Natural killer cell (primary cell): ENCODE data around the gene APOBEC3A. TPM values are rescaled to one million over a fixed set of nuclear protein-coding genes. Genes with fewer than 3 reads are reported as not detected.

Source experiments
- ATAC-seq, 3 donors: fragments of 150-1000 bp in 2 of 3; fragments of 200-7000 bp in 1 of 3; cut with Tn5 transposase; 1 replicate in 1 of 3; 2 replicates in 2 of 3; pipeline ENCODE4 v1.10.0; 2021; ENCODE audit warnings: mild to moderate bottlenecking in 2 of 3, moderate library complexity in 2 of 3
- DNase-seq, 2 donors: peaks; one replicate each; pipeline versions ENCODE4 v3.0.0 to v3.0.0-alpha.2; 2013 to 2021; ENCODE audit warnings: mixed read lengths in 1 of 2
- H3K27ac ChIP-seq: one replicate; pipeline ENCODE4 v1.5.1; 2013; ENCODE audit warnings: mild to moderate bottlenecking, low read length
- H3K27me3 ChIP-seq: one replicate; pipeline ENCODE4 v1.6.1; 2013; ENCODE audit warnings: low read length; ENCODE audit not compliant: control insufficient read depth, insufficient read depth
- H3K36me3 ChIP-seq: one replicate; pipeline ENCODE4 v1.6.1; 2013; ENCODE audit warnings: low read length; ENCODE audit not compliant: control insufficient read depth, insufficient read depth
- H3K4me1 ChIP-seq: one replicate; pipeline ENCODE4 v1.6.1; 2013; ENCODE audit warnings: low read length; ENCODE audit not compliant: control insufficient read depth, insufficient read depth
- H3K4me3 ChIP-seq: one replicate; pipeline ENCODE4 v1.5.1; 2013; ENCODE audit warnings: low read length
- H3K9me3 ChIP-seq: one replicate; pipeline ENCODE4 v1.6.1; 2013; ENCODE audit warnings: low read length; ENCODE audit not compliant: control insufficient read depth, insufficient read depth
- H3K27ac Mint-ChIP-seq, 2 donors: one replicate each; pipeline ENCODE4 v1.8.0; 2022; ENCODE audit warnings: mild to moderate bottlenecking in 2 of 2, mixed read lengths in 2 of 2, moderate library complexity in 1 of 2
- H3K27me3 Mint-ChIP-seq, 2 donors: one replicate each; pipeline ENCODE4 v1.8.0; 2022; ENCODE audit warnings: low read depth in 2 of 2, mixed read lengths in 2 of 2
- H3K36me3 Mint-ChIP-seq: one replicate; pipeline ENCODE4 v1.8.0; 2022; ENCODE audit warnings: mixed read lengths
- H3K4me1 Mint-ChIP-seq, 2 donors: one replicate each; pipeline ENCODE4 v1.8.0; 2022; ENCODE audit warnings: mixed read lengths in 2 of 2
- H3K4me3 Mint-ChIP-seq: one replicate; pipeline ENCODE4 v1.8.0; 2022; ENCODE audit warnings: mild to moderate bottlenecking, moderate library complexity, mixed read lengths
- H3K9me3 Mint-ChIP-seq, 2 donors: one replicate each; pipeline ENCODE4 v1.8.0; 2022; ENCODE audit warnings: mixed read lengths in 2 of 2
- CTCF ChIP-seq: fragments of 200-600 bp; IDR thresholded peaks from one replicate; pipeline ENCODE4 v1.8.0; 2022; ENCODE audit warnings: antibody characterized with exemption
- WGBS: methylation state at CpG from one replicate; pipeline ENCODE4 v1.1.7; 2013; ENCODE audit warnings: missing lambda C conversion rate; ENCODE audit not compliant: insufficient coverage; 5-methylcytosine and 5-hydroxymethylcytosine counted together
- intact Hi-C: fragments of 100-400 bp; cut with micrococcal nuclease; formaldehyde crosslinking; loops from one replicate; pipeline ENCODE4 v1.14.2; 2022
- total RNA-seq, 4 donors: library from RNA; stranded (reverse); fragments of 120-200 nt in 1 of 4; gene quantifications; one replicate each; pipeline versions ENCODE4 v1.2.3 to v1.2.4, GENCODE V29; 2013 to 2022

The APOBEC3A gene
- total RNA-seq, 3 donors from 2014 or later (not counting 1 experiment from before 2014, with no cell fraction given) = 0.66 to 48.1 (median 4.3) TPM

GRCh38 chr22:38936562-38936961 is 20.8 kb upstream of the APOBEC3A start:
- no peaks in the 10 kb centered on the region for H3K36me3 Mint-ChIP-seq
- H3K9me3 ChIP-seq = no peaks in the 10 kb centered on the region
- no peaks in the 10 kb centered on the region for H3K9me3 Mint-ChIP-seq
- TF ChIP-seq CTCF = no peak
- intact Hi-C loops = no loop called here
- peaks cover 31 to 64% of the 10 kb centered on the region in 2 donors for H3K27me3 Mint-ChIP-seq
- no peak overlapping the region for H3K27ac Mint-ChIP-seq
- no peak for ATAC-seq
- no peak overlapping the region for H3K4me3 ChIP-seq
- peaks cover 3% of the 10 kb centered on the region for H3K27me3 ChIP-seq
- H3K4me1 Mint-ChIP-seq = peaks cover 7% of the 10 kb centered on the region in 2 donors
- H3K4me3 Mint-ChIP-seq = no peak overlapping the region
- H3K36me3 ChIP-seq = no peaks in the 10 kb centered on the region
- WGBS = 91% methylated on average over 17 of the region's 17 CpGs
- DNase-seq = no peak
- H3K4me1 ChIP-seq = peaks cover 6% of the 10 kb centered on the region
- H3K27ac ChIP-seq = no peak overlapping the region

- no peaks in the 10 kb centered on the region for H3K36me3 Mint-ChIP-seq
Measured at GRCh38 chr22:38937036-38937435, 20.4 kb upstream of the APOBEC3A start.

GRCh38 chr22:38937541-38937940 is 19.9 kb upstream of the APOBEC3A start:
- no peaks in the 10 kb centered on the region for H3K9me3 Mint-ChIP-seq
- Histone ChIP-seq H3K36me3 (no peaks in the 10 kb centered on the region), H3K4me3 (no peak overlapping the region), H3K27me3 (peaks cover 3% of the 10 kb centered on the region), H3K4me1 (peaks cover 15% of the 10 kb centered on the region), H3K27ac (no peak overlapping the region), H3K9me3 (no peaks in the 10 kb centered on the region)
- 91% methylated on average over 12 of the region's 12 CpGs for WGBS
- no peak overlapping the region for H3K27ac Mint-ChIP-seq
- TF ChIP-seq CTCF = no peak
- intact Hi-C loops = no loop called here
- peaks cover 14% of the 10 kb centered on the region in 2 donors for H3K4me1 Mint-ChIP-seq
- no peaks in the 10 kb centered on the region for H3K36me3 Mint-ChIP-seq
- DNase-seq (no peak), ATAC-seq (no peak)
- peaks cover 34 to 71% of the 10 kb centered on the region in 2 donors for H3K27me3 Mint-ChIP-seq
- H3K4me3 Mint-ChIP-seq = no peak overlapping the region

More at GRCh38 chr22:38937036-38937435, 20.4 kb upstream of the APOBEC3A start:
- no peaks in the 10 kb centered on the region for H3K9me3 ChIP-seq
- no peak overlapping the region for H3K27ac ChIP-seq
- H3K36me3 ChIP-seq = no peaks in the 10 kb centered on the region
- peaks cover 11% of the 10 kb centered on the region for H3K4me1 ChIP-seq
- no peak for TF ChIP-seq CTCF
- intact Hi-C loops = no loop called here
- H3K27me3 ChIP-seq = peaks cover 3% of the 10 kb centered on the region
- DNase-seq (no peak), ATAC-seq (no peak)
- Mint-ChIP-seq H3K27ac (no peak overlapping the region), H3K4me1 (peaks cover 12% of the 10 kb centered on the region in 2 donors), H3K4me3 (no peak overlapping the region), H3K9me3 (no peaks in the 10 kb centered on the region), H3K27me3 (peaks cover 34 to 68% of the 10 kb centered on the region in 2 donors)
- WGBS = 92% methylated on average over 4 of the region's 4 CpGs
- no peak overlapping the region for H3K4me3 ChIP-seq

- no peak for TF ChIP-seq CTCF
- Mint-ChIP-seq H3K27me3 (peaks cover 31 to 72% of the 10 kb centered on the region in 2 donors), H3K36me3 (no peaks in the 10 kb centered on the region), H3K4me1 (peaks cover 16 to 19% of the 10 kb centered on the region in 2 donors), H3K27ac (no peak overlapping the region), H3K9me3 (no peaks in the 10 kb centered on the region), H3K4me3 (no peak overlapping the region)
- DNase-seq (no peak), ATAC-seq (no peak)
- Histone ChIP-seq H3K4me1 (peaks cover 22% of the 10 kb centered on the region), H3K27me3 (no peaks in the 10 kb centered on the region), H3K4me3 (no peak overlapping the region), H3K9me3 (no peaks in the 10 kb centered on the region), H3K36me3 (no peaks in the 10 kb centered on the region), H3K27ac (no peak overlapping the region)
- intact Hi-C loops = no loop called here
- 98% methylated on average over 11 of the region's 11 CpGs for WGBS
Measured at GRCh38 chr22:38938221-38938620, 19.2 kb upstream of the APOBEC3A start.
